KMS-11 (cell line): ENCODE data around the gene TSC22D2.

Experiments
- H2AFZ ChIP-seq: fragments of 200-600 bp; sonication (generic); 2 replicates; pipeline ENCODE4 v1.6.1; 2016; ENCODE audit warnings: antibody characterized with exemption, mixed run types, low read depth
- H3K27ac ChIP-seq: fragments of 200-600 bp; sonication (generic); 2 replicates; pipeline ENCODE4 v1.6.1; 2016; ENCODE audit warnings: mild to moderate bottlenecking, mixed run types
- H3K27me3 ChIP-seq: fragments of 200-600 bp; sonication (generic); 2 replicates; pipeline ENCODE4 v1.6.1; 2017; ENCODE audit warnings: mild to moderate bottlenecking, low read depth, mixed run types, moderate library complexity; ENCODE audit not compliant: insufficient read depth
- H3K36me3 ChIP-seq: fragments of 200-600 bp; sonication (generic); 2 replicates; pipeline ENCODE4 v1.6.1; 2017; ENCODE audit warnings: mild to moderate bottlenecking, mixed run types; ENCODE audit not compliant: insufficient read depth
- H3K4me1 ChIP-seq: fragments of 200-600 bp; sonication (generic); 2 replicates; pipeline ENCODE4 v1.6.1; 2016; ENCODE audit warnings: mild to moderate bottlenecking, low read depth, mixed run types; ENCODE audit not compliant: poor library complexity, severe bottlenecking
- H3K4me2 ChIP-seq: fragments of 200-600 bp; sonication (generic); 2 replicates; pipeline ENCODE4 v1.7.0; 2016; ENCODE audit warnings: mild to moderate bottlenecking, mixed run types
- H3K4me3 ChIP-seq: fragments of 200-600 bp; sonication (generic); IDR thresholded peaks from 2 replicates; pipeline ENCODE4 v1.6.1; 2017; ENCODE audit warnings: low read depth, low read length, mixed read lengths; ENCODE audit not compliant: insufficient read depth
- H3K79me2 ChIP-seq: fragments of 200-600 bp; sonication (generic); 2 replicates; pipeline ENCODE4 v1.6.1; 2016; ENCODE audit warnings: low read depth, mixed run types; ENCODE audit not compliant: insufficient read depth
- H3K9ac ChIP-seq: fragments of 200-600 bp; sonication (generic); 2 replicates; pipeline ENCODE4 v1.6.1; 2016; ENCODE audit warnings: mild to moderate bottlenecking, mixed run types
- H4K20me1 ChIP-seq: fragments of 200-600 bp; sonication (generic); 2 replicates; pipeline ENCODE4 v1.6.1; 2016; ENCODE audit warnings: mild to moderate bottlenecking, mixed run types; ENCODE audit not compliant: insufficient read depth
- TF ChIP-seq, protein P1 (sequence below): fragments of 200-600 bp; sonication (generic); conservative IDR thresholded peaks from 2 replicates; pipeline ENCODE4 v1.6.1; 2017; ENCODE audit warnings: low read depth, mild to moderate bottlenecking, antibody characterized with exemption, low read length, moderate library complexity, mixed read lengths

TSC22D2 gene

DNA sequence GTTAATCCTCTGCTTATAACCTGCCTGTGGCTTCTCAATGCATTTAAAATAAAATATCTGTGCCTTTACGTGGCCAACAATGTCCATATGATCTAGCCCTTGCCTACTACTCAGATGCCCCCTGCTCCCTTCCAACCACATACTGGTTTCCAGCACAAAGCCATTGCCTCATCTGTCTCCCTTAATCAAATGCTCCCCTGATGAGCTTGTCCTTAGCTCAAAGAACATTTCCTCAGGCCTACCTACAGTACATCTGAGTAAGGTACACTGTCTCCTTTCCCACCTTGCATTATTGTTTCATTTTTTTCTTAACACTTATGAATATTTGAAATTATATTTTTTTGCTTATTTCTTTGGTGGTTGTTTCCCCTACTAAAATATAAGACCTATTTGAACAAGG, 5.9 kb upstream of the TSC22D2 start:
- Histone ChIP-seq H3K4me3 (no peak overlapping the region), H3K4me2 (no peak overlapping the region), H3K27ac (no peak overlapping the region), H3K4me1 (peaks cover 14% of the 10 kb centered on the region), H2AFZ (no peak overlapping the region), H3K27me3 (no peaks in the 10 kb centered on the region), H3K79me2 (no peaks in the 10 kb centered on the region), H3K9ac (no peak overlapping the region), H3K36me3 (no peaks in the 10 kb centered on the region), H4K20me1 (no peaks in the 10 kb centered on the region)
- TF ChIP-seq, protein P1, sequence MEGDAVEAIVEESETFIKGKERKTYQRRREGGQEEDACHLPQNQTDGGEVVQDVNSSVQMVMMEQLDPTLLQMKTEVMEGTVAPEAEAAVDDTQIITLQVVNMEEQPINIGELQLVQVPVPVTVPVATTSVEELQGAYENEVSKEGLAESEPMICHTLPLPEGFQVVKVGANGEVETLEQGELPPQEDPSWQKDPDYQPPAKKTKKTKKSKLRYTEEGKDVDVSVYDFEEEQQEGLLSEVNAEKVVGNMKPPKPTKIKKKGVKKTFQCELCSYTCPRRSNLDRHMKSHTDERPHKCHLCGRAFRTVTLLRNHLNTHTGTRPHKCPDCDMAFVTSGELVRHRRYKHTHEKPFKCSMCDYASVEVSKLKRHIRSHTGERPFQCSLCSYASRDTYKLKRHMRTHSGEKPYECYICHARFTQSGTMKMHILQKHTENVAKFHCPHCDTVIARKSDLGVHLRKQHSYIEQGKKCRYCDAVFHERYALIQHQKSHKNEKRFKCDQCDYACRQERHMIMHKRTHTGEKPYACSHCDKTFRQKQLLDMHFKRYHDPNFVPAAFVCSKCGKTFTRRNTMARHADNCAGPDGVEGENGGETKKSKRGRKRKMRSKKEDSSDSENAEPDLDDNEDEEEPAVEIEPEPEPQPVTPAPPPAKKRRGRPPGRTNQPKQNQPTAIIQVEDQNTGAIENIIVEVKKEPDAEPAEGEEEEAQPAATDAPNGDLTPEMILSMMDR, result no peak

DNA sequence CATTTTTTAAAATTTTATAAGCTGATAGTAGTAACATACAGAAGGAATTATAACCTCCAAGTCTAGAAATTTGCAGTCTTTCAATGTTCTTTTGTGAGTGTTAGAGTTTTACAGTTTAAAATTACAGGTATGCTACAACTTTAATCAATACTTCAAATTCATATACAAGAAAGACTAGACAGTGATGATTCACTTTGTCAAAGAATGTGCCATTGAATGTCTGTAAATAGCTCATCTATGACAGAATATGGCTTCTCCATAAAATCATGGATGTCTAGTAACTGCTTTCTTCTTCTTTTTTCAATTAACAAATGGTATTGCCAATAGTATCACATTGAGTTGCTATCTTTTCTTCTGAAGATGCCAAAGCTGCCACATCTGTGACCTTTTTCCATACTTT, 4.1 kb upstream of the TSC22D2 start:
- Histone ChIP-seq H3K27ac (no peak overlapping the region), H3K9ac (no peak overlapping the region)

DNA sequence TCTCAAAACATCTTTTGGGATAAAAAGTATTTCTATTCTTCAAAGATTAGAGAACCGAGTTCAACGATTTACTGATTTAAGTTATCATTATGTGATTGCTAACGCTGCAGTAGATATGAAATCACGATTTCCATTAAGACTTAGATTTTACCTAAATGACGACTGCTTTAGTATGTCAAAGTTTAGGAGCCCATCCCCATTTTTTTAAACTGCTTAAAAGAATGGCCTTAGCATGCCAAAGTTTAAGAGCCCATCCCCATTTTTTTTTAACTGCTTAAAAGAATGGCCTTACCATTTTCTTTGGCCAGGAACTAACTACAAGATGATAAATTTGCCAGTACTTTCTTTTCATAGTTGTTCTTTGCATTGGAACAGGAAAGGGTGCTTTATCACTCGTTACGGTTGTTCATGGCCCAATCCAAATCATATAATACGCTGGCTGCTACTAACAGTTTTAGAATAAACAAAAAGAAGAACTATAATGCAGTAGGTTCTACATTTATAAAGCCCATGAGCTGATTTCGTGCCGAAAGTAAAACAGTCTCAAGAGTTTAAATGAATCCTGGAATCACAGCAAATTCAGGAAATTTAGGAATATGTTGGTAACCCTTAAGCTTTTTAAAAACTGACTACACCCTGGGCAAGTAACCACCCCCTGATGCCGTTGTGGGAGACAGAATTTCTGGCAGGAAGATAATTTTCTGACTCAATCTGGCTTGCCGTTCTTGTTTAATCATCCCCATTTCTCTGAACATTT, 869 bp upstream of the TSC22D2 start:
- H3K4me2 ChIP-seq, result peak overlapping the region; percentile 52

More for the DNA sequence above, 4.1 kb upstream of the TSC22D2 start:
- Histone ChIP-seq H3K4me3 (no peak overlapping the region), H3K4me1 (peaks cover 14% of the 10 kb centered on the region), H3K4me2 (no peak overlapping the region), H4K20me1 (no peaks in the 10 kb centered on the region), H3K36me3 (no peaks in the 10 kb centered on the region), H3K79me2 (peaks cover 2% of the 10 kb centered on the region), H2AFZ (no peak overlapping the region), H3K27me3 (no peaks in the 10 kb centered on the region)
- TF ChIP-seq, protein P1, result no peak

DNA sequence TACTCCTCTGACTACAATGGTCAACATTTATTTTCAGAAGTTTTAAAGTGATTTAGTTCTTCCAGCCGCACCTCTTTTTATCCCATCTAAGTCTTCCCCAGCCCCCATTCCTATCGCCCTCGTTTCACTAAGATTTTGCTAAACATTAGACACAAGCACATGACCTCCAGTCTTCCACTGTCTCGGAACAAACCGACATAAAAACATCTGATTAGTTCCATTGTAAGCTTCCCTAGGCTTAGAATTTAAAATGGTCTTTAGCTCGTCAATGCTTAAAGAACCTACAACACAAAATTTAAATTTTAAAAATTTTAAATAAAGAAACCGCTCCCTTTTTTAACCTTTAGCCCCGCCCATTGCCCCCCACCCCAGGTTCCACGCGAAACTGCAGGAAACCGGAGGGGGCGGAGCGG, 284 bp upstream of the TSC22D2 start:
- Histone ChIP-seq H3K9ac (peak overlapping the region; percentile 85), H3K4me3 (peak overlapping the region; percentile 86), H3K27me3 (no peaks in the 10 kb centered on the region), H2AFZ (peak overlapping the region; percentile 84), H3K79me2 (peaks cover 40% of the 10 kb centered on the region), H3K36me3 (no peaks in the 10 kb centered on the region), H3K4me2 (peak overlapping the region; percentile 52), H4K20me1 (peaks cover 21% of the 10 kb centered on the region), H3K4me1 (peaks cover 15% of the 10 kb centered on the region), H3K27ac (peak overlapping the region; percentile 97)
- TF ChIP-seq, protein P1, result no peak

More for the DNA sequence above, 869 bp upstream of the TSC22D2 start:
- peaks cover 34% of the 10 kb centered on the region for H3K79me2 ChIP-seq
- peak overlapping the region; percentile 86 for H3K4me3 ChIP-seq
- H4K20me1 ChIP-seq, result peaks cover 15% of the 10 kb centered on the region
- H3K27ac ChIP-seq, result peak overlapping the region; percentile 97
- H2AFZ ChIP-seq, result peak overlapping the region; percentile 84
- TF ChIP-seq, protein P1, result no peak
- no peaks in the 10 kb centered on the region for H3K36me3 ChIP-seq
- H3K9ac ChIP-seq, result peak overlapping the region; percentile 85
- H3K27me3 ChIP-seq, result no peaks in the 10 kb centered on the region
- peaks cover 14% of the 10 kb centered on the region for H3K4me1 ChIP-seq
